Panc1 (cell line): ENCODE measurements around the gene NOP10.

ENCODE experiments used
- CTCF ChIP-seq: fragments of 450-650 bp; IDR thresholded peaks from 2 replicates; pipeline ENCODE4 v1.5.1; 2017; ENCODE audit warnings: mild to moderate bottlenecking
- POLR2AphosphoS5 ChIP-seq: IDR thresholded peaks from 2 replicates; pipeline ENCODE4 v1.6.1; 2012; ENCODE audit warnings: mild to moderate bottlenecking, low read depth, low read length, moderate library complexity
- TCF7L2 ChIP-seq: IDR thresholded peaks from 2 replicates; pipeline ENCODE4 v1.6.1; 2011; ENCODE audit warnings: mild to moderate bottlenecking, low read depth, low read length, inconsistent platforms

DNA sequence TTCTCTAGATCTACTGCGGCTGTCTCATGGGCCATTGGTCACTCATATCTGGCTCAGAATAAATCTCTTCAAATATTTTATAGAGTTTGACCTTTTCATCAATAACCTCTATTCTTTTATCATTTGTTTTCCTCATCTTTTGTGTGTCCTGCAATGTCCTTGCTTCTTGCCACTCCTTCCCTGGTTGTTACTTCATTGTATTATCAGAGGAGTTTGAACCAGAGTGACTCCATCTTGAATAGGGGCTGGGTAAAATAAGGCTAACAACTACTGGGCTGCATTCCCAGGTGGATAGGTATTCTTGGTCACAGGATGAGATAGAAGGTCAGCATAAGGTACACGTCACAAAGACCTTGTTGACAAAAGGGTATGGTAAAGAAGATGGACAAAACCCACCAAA lies 33.9 kb upstream of the NOP10 start:
- TF ChIP-seq CTCF, result no peak
- TF ChIP-seq POLR2AphosphoS5, result no peak
- TF ChIP-seq TCF7L2, result no peak
